ENCODE data around the gene TRAF3. TPM values are rescaled to one million over a fixed set of nuclear protein-coding genes. Genes with fewer than 3 reads are reported as not detected.

The TRAF3 gene
- total and polyA plus RNA-seq, 2 experiments from 2014 or later = 6.3 to 19.7 TPM

- Histone ChIP-seq H3K9me3 (ENCODE audit: low read depth) (no peaks in the 10 kb centered on the region), H3K36me3 (peaks cover 7% of the 10 kb centered on the region), H3K4me1 (ENCODE audit: low read depth) (peaks cover 54% of the 10 kb centered on the region), H3K27ac (peak overlapping the region; percentile 59), H3K27me3 (no peaks in the 10 kb centered on the region), H3K4me3 (no peak overlapping the region)
- DNase-seq (ENCODE audit: low read depth in 1 of 2, low spot score in 1 of 2) = no peak
- TF ChIP-seq CTCF (IDR thresholded peaks at IDR 0.05; ENCODE audit: low read depth, low read length) = no peak
Observed at GRCh38 chr14:102901633-102902032, 124.4 kb downstream of the TRAF3 start.

DNA sequence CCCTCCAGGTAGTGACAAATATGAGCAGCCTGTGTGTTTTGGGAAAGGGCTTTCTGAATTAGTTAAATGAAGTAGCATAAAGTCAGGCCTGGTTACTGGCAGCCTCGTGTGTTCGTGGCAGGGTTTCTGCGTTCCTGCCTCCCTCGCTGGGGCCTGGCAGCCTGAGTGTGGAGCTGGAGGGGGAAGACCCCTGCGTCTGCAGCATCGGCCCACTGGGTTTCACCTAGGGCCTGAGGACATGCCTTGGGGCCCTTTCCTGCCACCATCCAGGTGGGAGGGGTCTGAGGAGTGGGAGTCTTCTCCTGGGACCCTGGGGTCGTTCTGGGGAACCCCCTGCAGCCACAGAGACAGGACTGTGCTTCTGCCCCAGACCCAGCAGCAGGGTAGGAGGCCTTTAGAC lies 124.8 kb downstream of the TRAF3 start:
- Histone ChIP-seq H3K4me3 (no peak overlapping the region), H3K4me1 (ENCODE audit: low read depth) (peaks cover 50% of the 10 kb centered on the region), H3K27ac (peak overlapping the region; percentile 59), H3K9me3 (ENCODE audit: low read depth) (no peaks in the 10 kb centered on the region), H3K27me3 (no peaks in the 10 kb centered on the region), H3K36me3 (peaks cover 7% of the 10 kb centered on the region)
- no peak for TF ChIP-seq CTCF (IDR thresholded peaks at IDR 0.05; ENCODE audit: low read depth, low read length)
- no peak for DNase-seq (ENCODE audit: low read depth in 1 of 2, low spot score in 1 of 2)

DNA sequence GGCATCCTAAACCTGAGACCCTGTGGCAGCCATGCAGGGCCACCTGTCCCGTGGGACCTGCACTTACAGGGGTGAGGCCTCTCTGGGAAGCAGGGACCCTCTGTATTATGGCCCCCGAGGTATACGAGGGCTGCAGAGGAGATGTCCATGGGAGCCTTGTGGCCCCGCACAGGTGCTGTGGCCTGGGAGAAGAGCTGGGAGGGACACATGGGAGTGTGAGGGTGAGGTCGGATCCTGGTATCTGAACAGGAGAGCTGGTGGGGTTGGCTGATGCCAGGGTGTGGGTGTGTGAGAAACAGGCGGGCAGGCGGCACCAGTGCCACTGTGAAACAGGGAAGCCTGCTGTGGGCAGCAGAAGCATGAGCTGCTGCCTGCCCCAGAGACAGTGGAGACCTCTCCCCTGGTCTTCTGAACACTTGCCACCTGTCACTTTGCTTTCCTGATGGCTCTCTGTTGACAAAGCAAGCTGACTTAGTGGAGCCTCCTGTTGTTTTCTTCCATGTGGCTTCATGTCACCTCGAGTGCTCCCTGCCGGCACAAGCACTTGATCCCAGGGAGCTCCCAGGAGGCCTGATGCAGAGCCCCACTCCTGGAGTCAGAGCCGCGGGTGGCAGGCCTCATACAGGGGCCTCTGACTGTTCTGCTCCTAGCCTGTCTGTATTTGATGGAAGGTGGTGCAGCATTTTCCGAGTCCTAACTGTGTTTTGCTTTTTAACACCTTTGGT lies 125.4 kb downstream of the TRAF3 start:
- Histone ChIP-seq H3K36me3 (peaks cover 7% of the 10 kb centered on the region), H3K4me3 (no peak overlapping the region), H3K9me3 (ENCODE audit: low read depth) (no peaks in the 10 kb centered on the region), H3K27ac (peak overlapping the region; percentile 59), H3K4me1 (ENCODE audit: low read depth) (peaks cover 44% of the 10 kb centered on the region), H3K27me3 (no peaks in the 10 kb centered on the region)
- peak in 1 of 2 donors; percentile 55 for DNase-seq (ENCODE audit: low read depth in 1 of 2, low spot score in 1 of 2)
- TF ChIP-seq CTCF (IDR thresholded peaks at IDR 0.05; ENCODE audit: low read depth, low read length) = no peak

- no peaks in the 10 kb centered on the region for H3K9me3 ChIP-seq (ENCODE audit: low read depth)
Observed at GRCh38 chr14:102903248-102903888, 126.1 kb downstream of the TRAF3 start.

GRCh38 chr14:102903889-102904512 lies 126.8 kb downstream of the TRAF3 start:
- no peaks in the 10 kb centered on the region for H3K9me3 ChIP-seq (ENCODE audit: low read depth)
- H3K27me3 ChIP-seq = no peaks in the 10 kb centered on the region
- peak overlapping the region; percentile 59 for H3K27ac ChIP-seq
- TF ChIP-seq CTCF (IDR thresholded peaks at IDR 0.05; ENCODE audit: low read depth, low read length) = no peak
- peaks cover 7% of the 10 kb centered on the region for H3K36me3 ChIP-seq
- H3K4me3 ChIP-seq = no peak overlapping the region
- peaks cover 36% of the 10 kb centered on the region for H3K4me1 ChIP-seq (ENCODE audit: low read depth)
- no peak for DNase-seq (ENCODE audit: low read depth in 1 of 2, low spot score in 1 of 2)

More at GRCh38 chr14:102903248-102903888, 126.1 kb downstream of the TRAF3 start:
- no peak overlapping the region for H3K4me3 ChIP-seq
- peak overlapping the region; percentile 59 for H3K27ac ChIP-seq
- H3K36me3 ChIP-seq = peaks cover 7% of the 10 kb centered on the region
- no peak for DNase-seq (ENCODE audit: low read depth in 1 of 2, low spot score in 1 of 2)
- H3K4me1 ChIP-seq (ENCODE audit: low read depth) = peaks cover 40% of the 10 kb centered on the region
- H3K27me3 ChIP-seq = no peaks in the 10 kb centered on the region
- TF ChIP-seq CTCF (IDR thresholded peaks at IDR 0.05; ENCODE audit: low read depth, low read length) = no peak

Data from cardiac muscle cell (in vitro differentiated cells and primary cell).